OCI-LY1 (cell line): ENCODE results near the gene MAP3K8.

Experiments
- H2AFZ ChIP-seq: fragments of 200-600 bp; sonication (generic), shearing (Covaris generic); 2 replicates; pipeline ENCODE4 v1.6.0; 2014; ENCODE audit warnings: antibody characterized with exemption, mild to moderate bottlenecking, low read length
- H3F3A ChIP-seq: fragments of 200-600 bp; sonication (generic), shearing (Covaris generic); 2 replicates; pipeline ENCODE4 v1.6.0; 2014; ENCODE audit warnings: mild to moderate bottlenecking, antibody characterized with exemption, low read length, moderate library complexity; ENCODE audit not compliant: insufficient read depth
- H3K27ac ChIP-seq: fragments of 200-600 bp; sonication (generic); 2 replicates; pipeline ENCODE4 v1.5.1; 2014; ENCODE audit warnings: low read length, mixed run types, mild to moderate bottlenecking, low read depth; ENCODE audit not compliant: poor library complexity, severe bottlenecking
- H3K27me3 ChIP-seq: fragments of 200-600 bp; sonication (generic); 2 replicates; pipeline ENCODE4 v1.6.0; 2014; ENCODE audit warnings: antibody characterized with exemption, mild to moderate bottlenecking, low read length, moderate library complexity; ENCODE audit not compliant: insufficient read depth
- H3K36me3 ChIP-seq: fragments of 200-600 bp; sonication (generic); 2 replicates; pipeline ENCODE4 v1.6.1; 2014; ENCODE audit warnings: mild to moderate bottlenecking, antibody characterized with exemption, low read length, moderate library complexity, mixed read lengths; ENCODE audit not compliant: insufficient read depth
- H3K4me1 ChIP-seq: fragments of 200-600 bp; sonication (generic); 2 replicates; pipeline ENCODE4 v1.5.1; 2014; ENCODE audit warnings: mild to moderate bottlenecking, low read length, moderate library complexity; ENCODE audit not compliant: insufficient read depth, severe bottlenecking
- H3K4me2 ChIP-seq: fragments of 200-600 bp; sonication (generic), shearing (Covaris generic); 2 replicates; pipeline ENCODE4 v1.6.1; 2014; ENCODE audit warnings: low read length
- H3K4me3 ChIP-seq: fragments of 200-600 bp; sonication (generic); 2 replicates; pipeline ENCODE4 v1.5.1; 2014; ENCODE audit warnings: low read length, low read depth, mild to moderate bottlenecking, mixed read lengths; ENCODE audit not compliant: poor library complexity, severe bottlenecking
- H3K79me2 ChIP-seq: fragments of 200-600 bp; shearing (Covaris generic); 2 replicates; pipeline ENCODE4 v1.6.1; 2016; ENCODE audit warnings: mixed run types, low read length, mixed read lengths; ENCODE audit not compliant: insufficient read depth
- H3K9ac ChIP-seq: fragments of 200-600 bp; sonication (generic), shearing (Covaris generic); 2 replicates; pipeline ENCODE4 v1.6.1; 2014; ENCODE audit warnings: mild to moderate bottlenecking, low read length, mixed read lengths
- H3K9me2 ChIP-seq: fragments of 200-600 bp; sonication (generic), shearing (Covaris generic); 2 replicates; pipeline ENCODE4 v1.6.1; 2014; ENCODE audit warnings: low read depth, mild to moderate bottlenecking, low read length, mixed read lengths
- H3K9me3 ChIP-seq: fragments of 200-600 bp; shearing (Covaris generic); 2 replicates; pipeline ENCODE4 v1.6.1; 2014; ENCODE audit warnings: low read length, mixed read lengths
- H4K20me1 ChIP-seq: fragments of 200-600 bp; sonication (generic), shearing (Covaris generic); 2 replicates; pipeline ENCODE4 v1.6.0; 2016; ENCODE audit warnings: mild to moderate bottlenecking, low read length; ENCODE audit not compliant: insufficient read depth
- CTCF ChIP-seq: fragments of 200-600 bp; sonication (generic), shearing (Covaris generic); IDR thresholded peaks from 2 replicates; pipeline ENCODE4 v1.5.1; 2017; ENCODE audit warnings: mild to moderate bottlenecking, antibody characterized with exemption, low read length, moderate library complexity, mixed read lengths
- EZH2 ChIP-seq: fragments of 200-600 bp; sonication (generic), shearing (Covaris generic); IDR thresholded peaks from 2 replicates; pipeline ENCODE4 v1.8.0; 2017; ENCODE audit warnings: borderline replicate concordance, mixed run types, mild to moderate bottlenecking, antibody characterized with exemption, low read length, moderate library complexity, mixed read lengths

The MAP3K8 gene

GRCh38 chr10:30430544-30431298, 3.3 kb upstream of the MAP3K8 start:
- Histone ChIP-seq H3K4me3 (no peak overlapping the region), H3K36me3 (no peaks in the 10 kb centered on the region; the same call in 1 of the 2 replicates), H3F3A (no peaks in the 10 kb centered on the region), H3K9ac (no peak overlapping the region; the same call in 1 of the 2 replicates), H3K79me2 (peaks cover 10% of the 10 kb centered on the region), H2AFZ (no peak overlapping the region), H3K4me2 (peak overlapping the region; percentile 41), H3K9me3 (no peaks in the 10 kb centered on the region), H3K9me2 (no peaks in the 10 kb centered on the region), H4K20me1 (no peaks in the 10 kb centered on the region), H3K4me1 (peaks cover 48% of the 10 kb centered on the region), H3K27ac (peak overlapping the region; percentile 83), H3K27me3 (no peaks in the 10 kb centered on the region)
- TF ChIP-seq CTCF (no peak), EZH2 (no peak)

- H3K9ac ChIP-seq, result peak overlapping the region; percentile 11; the same call in 1 of the 2 replicates
- H3K27me3 ChIP-seq, result no peaks in the 10 kb centered on the region
- no peaks in the 10 kb centered on the region for H3K9me2 ChIP-seq
- H3K4me2 ChIP-seq, result peak overlapping the region; percentile 41
- no peaks in the 10 kb centered on the region for H3K9me3 ChIP-seq
- no peaks in the 10 kb centered on the region; the same call in 1 of the 2 replicates for H3K36me3 ChIP-seq
- peak overlapping the region; percentile 83 for H3K27ac ChIP-seq
- H3K4me1 ChIP-seq, result peaks cover 50% of the 10 kb centered on the region
- TF ChIP-seq CTCF, result no peak
- TF ChIP-seq EZH2, result no peak
- H4K20me1 ChIP-seq, result no peaks in the 10 kb centered on the region
- no peaks in the 10 kb centered on the region for H3F3A ChIP-seq
- H2AFZ ChIP-seq, result no peak overlapping the region
- H3K79me2 ChIP-seq, result peaks cover 18% of the 10 kb centered on the region
- peak overlapping the region; percentile 5 for H3K4me3 ChIP-seq
Observed at GRCh38 chr10:30431435-30431911, 2.5 kb upstream of the MAP3K8 start.

GRCh38 chr10:30432622-30433305, 1.2 kb upstream of the MAP3K8 start:
- Histone ChIP-seq H3K9me2 (no peaks in the 10 kb centered on the region), H3K27ac (peak overlapping the region; percentile 83), H2AFZ (no peak overlapping the region), H3K4me1 (peaks cover 51% of the 10 kb centered on the region), H4K20me1 (no peaks in the 10 kb centered on the region), H3K36me3 (peaks cover 5% of the 10 kb centered on the region; the same call in 1 of the 2 replicates), H3F3A (no peaks in the 10 kb centered on the region), H3K27me3 (no peaks in the 10 kb centered on the region), H3K9ac (peak overlapping the region; percentile 71), H3K4me2 (peak overlapping the region; percentile 66), H3K79me2 (peaks cover 25% of the 10 kb centered on the region), H3K9me3 (no peaks in the 10 kb centered on the region), H3K4me3 (peak overlapping the region; percentile 70)
- TF ChIP-seq CTCF (no peak), EZH2 (no peak)
